ENCODE data around the gene UGT1A9. TPM values are rescaled to one million over a fixed set of nuclear protein-coding genes. Genes with fewer than 3 reads are reported as not detected.

Gene UGT1A9
- polyA plus RNA-seq, 1 donor from 2014 or later = not detected

- no peaks in the 10 kb centered on the region for H3K9me2 ChIP-seq (ENCODE audit: insufficient read depth, low read length)
- no peak overlapping the region for H3K4me3 ChIP-seq (ENCODE audit: low read length)
- no peaks in the 10 kb centered on the region for H3K36me3 ChIP-seq (ENCODE audit: insufficient read depth, low read length)
- no peaks in the 10 kb centered on the region for H4K20me1 ChIP-seq (ENCODE audit: insufficient read depth)
- TF ChIP-seq SMC3 (conservative IDR thresholded peaks at IDR 0.05; ENCODE audit: poor library complexity) (no peak), MXI1 (conservative IDR thresholded peaks at IDR 0.05; ENCODE audit: poor library complexity, severe bottlenecking) (no peak), EZH2 (IDR thresholded peaks at IDR 0.05; ENCODE audit: borderline replicate concordance, insufficient read depth, low read length, poor library complexity, severe bottlenecking) (no peak), CTCF (IDR thresholded peaks at IDR 0.05; ENCODE audit: poor library complexity, severe bottlenecking) (no peak), POLR2AphosphoS5 (IDR thresholded peaks at IDR 0.05) (no peak), RAD21 (conservative IDR thresholded peaks at IDR 0.05) (no peak), EP300 (conservative IDR thresholded peaks at IDR 0.05; ENCODE audit: poor library complexity, severe bottlenecking) (no peak), REST (IDR thresholded peaks at IDR 0.05; ENCODE audit: borderline replicate concordance) (no peak), TAF1 (IDR thresholded peaks at IDR 0.05; ENCODE audit: low read depth) (no peak)
- no peak overlapping the region for H3K9ac ChIP-seq (ENCODE audit: low read length)
- no peak overlapping the region for H3K27ac ChIP-seq (ENCODE audit: low read length)
- H2AFZ ChIP-seq (ENCODE audit: low read depth, low read length) = no peak overlapping the region
- no peaks in the 10 kb centered on the region for H3K79me2 ChIP-seq (replicated peaks; ENCODE audit: insufficient read depth, low read length)
- H3K27me3 ChIP-seq (ENCODE audit: insufficient read depth, low read depth, low read length) = no peaks in the 10 kb centered on the region
- no peak overlapping the region for H3K4me2 ChIP-seq (ENCODE audit: low read length)
- H3K9me3 ChIP-seq (ENCODE audit: low read length) = no peaks in the 10 kb centered on the region
- H3F3A ChIP-seq (ENCODE audit: insufficient read depth, low read length, poor library complexity, severe bottlenecking) = no peaks in the 10 kb centered on the region
These were observed 145.7 kb downstream of the UGT1A9 start for GRCh38 chr2:233817361-233817911.

- Histone ChIP-seq H3K9ac (ENCODE audit: low read length) (no peak overlapping the region), H3F3A (ENCODE audit: insufficient read depth, low read length, poor library complexity, severe bottlenecking) (no peaks in the 10 kb centered on the region), H3K4me3 (ENCODE audit: low read length) (no peak overlapping the region), H2AFZ (ENCODE audit: low read depth, low read length) (no peak overlapping the region), H3K79me2 (replicated peaks; ENCODE audit: insufficient read depth, low read length) (no peaks in the 10 kb centered on the region), H3K9me2 (ENCODE audit: insufficient read depth, low read length) (no peaks in the 10 kb centered on the region), H3K9me3 (ENCODE audit: low read length) (no peaks in the 10 kb centered on the region), H3K36me3 (ENCODE audit: insufficient read depth, low read length) (no peaks in the 10 kb centered on the region), H4K20me1 (ENCODE audit: insufficient read depth) (no peaks in the 10 kb centered on the region), H3K27me3 (ENCODE audit: insufficient read depth, low read depth, low read length) (no peaks in the 10 kb centered on the region), H3K27ac (ENCODE audit: low read length) (no peak overlapping the region), H3K4me2 (ENCODE audit: low read length) (no peak overlapping the region)
- TF ChIP-seq REST (IDR thresholded peaks at IDR 0.05; ENCODE audit: borderline replicate concordance) (no peak), SMC3 (conservative IDR thresholded peaks at IDR 0.05; ENCODE audit: poor library complexity) (no peak), CTCF (IDR thresholded peaks at IDR 0.05; ENCODE audit: poor library complexity, severe bottlenecking) (no peak), EP300 (conservative IDR thresholded peaks at IDR 0.05; ENCODE audit: poor library complexity, severe bottlenecking) (no peak), EZH2 (IDR thresholded peaks at IDR 0.05; ENCODE audit: borderline replicate concordance, insufficient read depth, low read length, poor library complexity, severe bottlenecking) (no peak), TAF1 (IDR thresholded peaks at IDR 0.05; ENCODE audit: low read depth) (no peak), POLR2AphosphoS5 (IDR thresholded peaks at IDR 0.05) (no peak), MXI1 (conservative IDR thresholded peaks at IDR 0.05; ENCODE audit: poor library complexity, severe bottlenecking) (no peak), RAD21 (conservative IDR thresholded peaks at IDR 0.05) (no peak)
These were observed 146.4 kb downstream of the UGT1A9 start for GRCh38 chr2:233817995-233818638.

All from neural cell (in vitro differentiated cells).